Right lobe of liver (tissue), 6 donors: ENCODE data around the gene TAF13. TPM values are rescaled to one million over a fixed set of nuclear protein-coding genes. Genes with fewer than 3 reads are reported as not detected.

ENCODE experiments used
- ATAC-seq, 4 donors: fragments of 200-7000 bp; cut with Tn5 transposase; one replicate each; pipeline ENCODE4 v1.9.1; 2020; ENCODE audit warnings: mild to moderate bottlenecking in 4 of 4, moderate library complexity in 4 of 4
- DNase-seq, 3 donors: peaks; one replicate each; pipeline ENCODE4 v3.0.0-alpha.2; 2020
- H3K27ac ChIP-seq, 3 donors: fragments of 200-600 bp; one replicate each; pipeline ENCODE4 v1.8.0; 2022
- H3K27me3 ChIP-seq, 2 donors: fragments of 200-600 bp; one replicate each; pipeline ENCODE4 v1.8.0; 2022
- H3K36me3 ChIP-seq, 4 donors: fragments of 200-600 bp; sonication (generic) in 1 of 4; one replicate each; pipeline versions ENCODE4 v1.5.1 to v1.8.0; 2017 to 2022; ENCODE audit warnings: control low read depth in 1 of 4
- H3K4me1 ChIP-seq, 4 donors: fragments of 200-600 bp; sonication (generic) in 1 of 4; one replicate each; pipeline versions ENCODE4 v1.5.1 to v1.8.0; 2017 to 2022; ENCODE audit warnings: control low read depth in 1 of 4
- H3K4me3 ChIP-seq, 3 donors: fragments of 200-600 bp; one replicate each; pipeline ENCODE4 v1.8.0; 2022
- H3K9me3 ChIP-seq, 4 donors: fragments of 200-600 bp; sonication (generic) in 1 of 4; one replicate each; pipeline versions ENCODE4 v1.5.1 to v1.8.0; 2017 to 2022; ENCODE audit warnings: control low read depth in 1 of 4
- CTCF ChIP-seq, 4 donors: fragments of 200-600 bp in 3 of 4; fragments of 450-650 bp in 1 of 4; IDR thresholded peaks; one replicate each; pipeline versions ENCODE4 v1.5.1 to v1.8.0; 2016 to 2022; ENCODE audit warnings: antibody characterized with exemption in 4 of 4, mild to moderate bottlenecking in 2 of 4
- POLR2A ChIP-seq: fragments of 450-650 bp; IDR thresholded peaks from one replicate; pipeline ENCODE4 v1.6.1; 2017; ENCODE audit warnings: antibody characterized with exemption, mild to moderate bottlenecking
- WGBS: methylation state at CpG from one replicate; pipeline ENCODE4 v1.1.6; 2018; ENCODE audit warnings: low coverage, low lambda C conversion rate; ENCODE audit not compliant: insufficient coverage; ENCODE audit errors: missing lambda C conversion rate; 5-methylcytosine and 5-hydroxymethylcytosine counted together
- intact Hi-C, 2 donors: fragments of 100-400 bp; cut with DNase I; formaldehyde crosslinking; loops; one replicate each; pipeline versions ENCODE4 v1.11.2 to v1.14.1; 2022
- total RNA-seq, 6 experiments: library from RNA; depleted of rRNA in 2 of 6; stranded (reverse); fragments of >200 nt in 2 of 6; fragmentation: NEBNext Ultra II Directional in 3 of 6; extraction: Animal tissue kit (Norgen Biotek cat#: 25700) in 3 of 6; gene quantifications; one replicate each; pipeline versions ENCODE4 v1.1.0 to v1.2.4, GENCODE V29; 2016 to 2023
- donor health status: DM: no; HTN: yes; CAD: no.
- donor health status: DM: no; HTN: no; CAD: no.
- donor health status: DM: no; HTN: no; CAD: no.
- donor health status: DM: no; HTN: yes; CAD: no.
- donor health status: DM: no; HTN: yes; CAD: no.

The TAF13 gene
- total RNA-seq, 6 experiments from 2014 or later: 19.2 to 41.1 (median 26.4) TPM

- TF ChIP-seq POLR2A: no peak
- no peak for TF ChIP-seq CTCF (IDR thresholded peaks at IDR 0.05)
- no peak for ATAC-seq
- WGBS: 67% methylated on average over 1 of the region's 1 CpG
These were observed 19.1 kb upstream of the TAF13 start for GRCh38 chr1:109094871-109095270.

DNA sequence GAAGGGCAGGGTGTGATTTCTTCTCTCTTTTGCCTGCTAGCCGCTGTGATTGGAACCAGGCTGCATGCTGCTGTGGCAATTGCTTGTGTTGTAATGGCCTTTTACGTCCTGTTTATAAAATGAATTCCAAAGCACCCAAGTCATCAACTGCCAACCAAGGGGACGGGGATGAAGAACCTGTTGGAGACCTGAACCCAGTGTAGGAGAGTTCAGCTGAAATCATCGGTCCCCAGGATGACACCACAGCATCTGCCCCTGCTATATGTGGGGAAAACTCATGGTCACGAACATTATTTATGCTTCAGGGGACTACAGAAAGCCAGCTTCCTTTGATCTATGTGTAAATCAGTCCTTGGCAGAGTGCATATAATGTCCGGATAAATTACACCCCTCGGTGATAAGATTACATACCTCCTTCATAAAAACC lies 18.6 kb upstream of the TAF13 start:
- intact Hi-C loops: no loop called here
- no peaks in the 10 kb centered on the region for H3K9me3 ChIP-seq
- peaks cover 0 to 20% (median 3%) of the 10 kb centered on the region in 4 donors for H3K36me3 ChIP-seq
- peaks cover 0 to 17% (median 4%) of the 10 kb centered on the region in 4 donors for H3K4me1 ChIP-seq
- no peaks in the 10 kb centered on the region for H3K27me3 ChIP-seq
- WGBS: 71% methylated on average over 4 of the region's 7 CpGs
- TF ChIP-seq POLR2A (no peak), CTCF (IDR thresholded peaks at IDR 0.05) (no peak)
- ATAC-seq (no peak), DNase-seq (no peak)
- no peak overlapping the region for H3K27ac ChIP-seq
- no peak overlapping the region for H3K4me3 ChIP-seq

More at GRCh38 chr1:109094871-109095270, 19.1 kb upstream of the TAF13 start:
- DNase-seq: no peak
- Histone ChIP-seq H3K36me3 (peaks cover 0 to 20% (median 3%) of the 10 kb centered on the region in 4 donors), H3K27me3 (no peaks in the 10 kb centered on the region), H3K4me1 (peaks cover 0 to 19% (median 4%) of the 10 kb centered on the region in 4 donors), H3K9me3 (no peaks in the 10 kb centered on the region), H3K4me3 (no peak overlapping the region), H3K27ac (no peak overlapping the region)
- intact Hi-C loops: no loop called here

GRCh38 chr1:109091839-109092193 lies 16.0 kb upstream of the TAF13 start:
- intact Hi-C loops: no loop called here
- Histone ChIP-seq H3K9me3 (no peaks in the 10 kb centered on the region), H3K36me3 (peaks cover 0 to 20% (median 3%) of the 10 kb centered on the region in 4 donors), H3K4me3 (peak overlapping the region; percentile 58 to 88 (median 84)), H3K27me3 (no peaks in the 10 kb centered on the region), H3K27ac (peak overlapping the region; percentile 95 to 97 (median 97)), H3K4me1 (peaks cover 0 to 16% (median 4%) of the 10 kb centered on the region in 4 donors)
- WGBS: 0% methylated on average over 1 of the region's 1 CpG
- ATAC-seq (peak in 1 of 4 donors; percentile 11), DNase-seq (no peak)
- TF ChIP-seq POLR2A (no peak), CTCF (IDR thresholded peaks at IDR 0.05) (no peak)

- ATAC-seq: peak; percentile 65 to 80 (median 69)
- TF ChIP-seq POLR2A (no peak), CTCF (IDR thresholded peaks at IDR 0.05) (no peak)
- Histone ChIP-seq H3K4me3 (peak overlapping the region; percentile 58 to 88 (median 84)), H3K9me3 (no peaks in the 10 kb centered on the region), H3K36me3 (peaks cover 0 to 20% (median 3%) of the 10 kb centered on the region in 4 donors), H3K27me3 (no peaks in the 10 kb centered on the region), H3K4me1 (peaks cover 0 to 16% (median 4%) of the 10 kb centered on the region in 4 donors), H3K27ac (peak overlapping the region; percentile 95 to 97 (median 97))
- DNase-seq: no peak
- intact Hi-C loops: no loop called here
- 1% methylated on average over 13 of the region's 13 CpGs for WGBS
These were observed 15.5 kb upstream of the TAF13 start for GRCh38 chr1:109091078-109091838.
